GM19025 (cell line): ENCODE measurements around the gene LRRC17.

ENCODE experiments used
- ATAC-seq: cut with Tn5 transposase; IDR thresholded peaks from one replicate; pipeline ENCODE4 v1.9.1; 2021; ENCODE audit warnings: mild to moderate bottlenecking, low read depth, moderate library complexity; ENCODE audit not compliant: unreplicated experiment

The LRRC17 gene

GRCh38 chr7:102983602-102984001 lies 70.8 kb downstream of the LRRC17 start:
- no peak for ATAC-seq

- no peak for ATAC-seq
Observed at GRCh38 chr7:102985176-102985783, 72.5 kb downstream of the LRRC17 start.

- no peak for ATAC-seq
Observed at GRCh38 chr7:102988088-102988487, 75.3 kb downstream of the LRRC17 start.

GRCh38 chr7:102988631-102989560 lies 76.1 kb downstream of the LRRC17 start:
- ATAC-seq = no peak

GRCh38 chr7:102990642-102991041 lies 77.8 kb downstream of the LRRC17 start:
- no peak for ATAC-seq

- ATAC-seq = no peak
Observed at GRCh38 chr7:102991077-102991539, 78.3 kb downstream of the LRRC17 start.

- no peak for ATAC-seq
Observed at GRCh38 chr7:102991540-102992214, 78.9 kb downstream of the LRRC17 start.

- no peak for ATAC-seq
Observed at GRCh38 chr7:102992509-102992937, 79.7 kb downstream of the LRRC17 start.

GRCh38 chr7:102992938-102993717 lies 80.3 kb downstream of the LRRC17 start:
- no peak for ATAC-seq

GRCh38 chr7:102993718-102994029 lies 80.9 kb downstream of the LRRC17 start:
- no peak for ATAC-seq

GRCh38 chr7:102994567-102994966 lies 81.8 kb downstream of the LRRC17 start:
- ATAC-seq = no peak
